Stimulated activated naive CD4-positive, alpha-beta T cell (primary cell): ENCODE data around the gene NCBP1.
"Not testable (repeated sequence)": the region's sequence is repeated elsewhere in the genome, so short reads cannot be mapped to it uniquely, and the experiment has no call there.

Experiments
- DNase-seq, 6 experiments: peaks; one replicate each; lab custom pipeline; 2025; lab: John Stamatoyannopoulos, UW

NCBP1 gene

DNA sequence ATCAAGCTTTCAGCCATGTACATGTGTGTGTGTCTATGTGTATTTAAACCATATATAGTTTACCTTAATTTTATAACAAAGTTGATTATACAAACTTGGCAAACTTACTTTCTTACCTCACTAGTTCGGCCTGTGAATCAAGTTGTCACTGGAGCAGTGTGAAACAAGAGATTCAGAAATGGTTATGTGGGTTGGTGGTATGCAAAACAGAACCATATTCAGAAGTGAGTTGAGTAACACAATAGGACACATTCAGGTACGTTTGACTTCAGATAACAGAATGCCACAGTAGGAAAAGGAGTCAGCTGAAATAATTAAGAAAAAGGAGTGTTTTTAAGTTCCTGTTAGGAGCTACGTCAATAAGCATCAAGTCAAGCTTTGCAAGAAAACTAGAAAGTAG lies 42.0 kb downstream of the NCBP1 start:
- no peak for DNase-seq

- no peak for DNase-seq
These were observed 48.6 kb downstream of the NCBP1 start for GRCh38 chr9:97682242-97682641.

GRCh38 chr9:97688654-97689053 lies 55.0 kb downstream of the NCBP1 start:
- no peak for DNase-seq

DNA sequence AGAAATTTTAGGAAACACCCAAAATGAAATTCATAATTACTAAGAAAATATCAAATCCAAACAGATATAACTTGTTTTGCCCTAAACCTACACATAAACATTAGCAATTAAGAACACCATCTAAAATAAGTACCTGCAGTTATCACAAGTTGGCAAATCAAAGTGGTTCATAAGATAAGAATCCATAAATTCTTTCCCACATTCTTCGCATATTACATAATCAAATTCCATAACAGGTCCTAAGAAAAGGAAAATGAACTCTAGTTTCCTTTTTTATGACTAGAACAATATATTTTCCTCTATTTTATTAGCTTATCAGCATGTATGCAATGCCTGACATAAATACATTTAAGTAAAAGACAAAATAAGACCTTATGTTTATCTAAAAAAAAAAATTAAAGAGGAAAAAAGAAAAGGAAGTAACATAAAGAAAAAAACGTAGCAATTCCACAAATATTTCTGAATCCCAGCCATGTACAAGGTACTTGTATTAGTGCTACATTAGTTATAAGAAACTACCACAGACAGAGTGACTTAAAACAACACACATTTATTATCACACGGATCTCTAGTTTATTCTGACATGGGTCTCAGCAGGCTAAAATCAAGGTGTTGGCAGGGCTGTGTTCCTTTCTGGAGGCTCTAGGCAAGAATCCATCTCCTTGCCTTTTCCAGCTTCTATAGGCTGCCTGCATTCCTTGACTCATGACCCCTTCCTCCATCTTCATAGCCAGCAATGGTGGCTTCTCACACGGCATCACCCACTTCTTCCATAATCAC lies 56.0 kb downstream of the NCBP1 start:
- DNase-seq, result no peak

DNA sequence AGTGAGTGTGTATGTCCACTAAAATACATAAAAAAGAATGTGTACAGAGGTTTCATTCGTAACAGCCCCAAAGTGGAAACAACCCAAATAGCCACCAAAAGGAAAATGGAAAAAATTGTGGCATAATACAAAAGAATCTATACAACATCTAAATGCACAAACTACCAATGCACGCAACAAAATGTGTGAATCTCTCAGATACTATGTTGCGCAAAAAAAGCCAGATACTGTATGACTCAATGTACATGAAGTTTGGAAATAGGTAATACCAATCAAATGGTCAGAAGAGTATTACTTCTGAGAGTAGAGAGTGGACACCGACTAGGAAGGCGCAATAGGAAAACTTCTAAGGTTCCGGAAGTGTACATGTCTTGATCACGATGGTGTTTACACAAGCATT lies 61.1 kb downstream of the NCBP1 start:
- no peak for DNase-seq

DNA sequence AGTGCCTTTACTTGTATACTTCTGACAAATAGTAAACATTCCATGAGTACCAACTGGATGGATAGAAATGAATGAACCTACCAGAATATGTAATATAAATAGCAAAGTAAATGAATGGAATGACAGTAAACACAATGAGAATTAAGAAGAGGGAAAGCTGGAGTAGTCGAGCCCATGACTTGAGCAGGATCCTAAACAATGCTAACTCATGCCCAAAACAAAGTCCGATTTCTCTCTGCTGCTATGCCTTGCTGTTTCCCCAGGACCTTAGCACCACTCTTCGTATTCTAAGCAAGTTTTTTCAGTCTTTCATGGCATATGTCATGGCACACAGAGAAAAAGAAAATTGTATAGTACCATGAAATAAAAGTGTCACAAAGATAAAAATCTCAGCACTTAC lies 61.8 kb downstream of the NCBP1 start:
- no peak for DNase-seq

DNA sequence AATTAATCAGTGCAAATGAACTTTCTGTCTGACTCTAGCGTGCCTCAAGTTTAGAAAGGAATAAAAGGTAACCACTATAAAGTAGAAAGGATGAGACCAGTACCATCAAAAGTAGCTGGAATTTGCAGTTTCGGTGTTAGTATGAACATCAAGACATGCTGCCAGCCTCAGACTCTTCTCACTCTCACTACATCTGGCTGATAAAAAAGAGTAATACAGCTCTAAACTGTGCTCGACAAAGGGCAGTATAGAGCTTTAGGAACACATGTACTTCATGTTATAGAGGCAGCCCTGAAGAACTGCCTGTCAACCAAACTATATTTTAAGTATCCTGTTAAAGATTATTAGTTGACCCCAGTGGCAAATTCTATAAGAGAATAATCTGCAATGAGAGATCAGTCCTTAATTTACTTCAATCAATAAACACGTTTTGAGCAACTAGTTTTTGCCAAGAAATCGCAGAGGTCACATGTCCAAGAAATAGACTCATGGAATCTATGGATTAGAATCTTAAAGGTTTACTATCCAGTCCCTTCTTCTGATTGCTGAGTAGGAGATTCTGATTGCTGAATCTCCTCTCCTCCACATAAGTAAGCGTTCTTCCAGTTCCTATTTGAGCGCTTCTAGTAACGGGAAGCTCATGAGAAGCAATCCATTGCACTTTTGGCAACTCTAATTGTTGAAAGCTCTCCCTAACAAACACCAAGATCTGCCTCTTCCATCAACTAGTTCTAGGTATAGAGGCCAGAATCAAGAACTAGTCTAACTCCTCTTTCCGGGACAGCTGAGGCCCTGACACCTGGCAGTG lies 62.6 kb downstream of the NCBP1 start:
- peak in 1 of 6 experiments; percentile 26 for DNase-seq

DNA sequence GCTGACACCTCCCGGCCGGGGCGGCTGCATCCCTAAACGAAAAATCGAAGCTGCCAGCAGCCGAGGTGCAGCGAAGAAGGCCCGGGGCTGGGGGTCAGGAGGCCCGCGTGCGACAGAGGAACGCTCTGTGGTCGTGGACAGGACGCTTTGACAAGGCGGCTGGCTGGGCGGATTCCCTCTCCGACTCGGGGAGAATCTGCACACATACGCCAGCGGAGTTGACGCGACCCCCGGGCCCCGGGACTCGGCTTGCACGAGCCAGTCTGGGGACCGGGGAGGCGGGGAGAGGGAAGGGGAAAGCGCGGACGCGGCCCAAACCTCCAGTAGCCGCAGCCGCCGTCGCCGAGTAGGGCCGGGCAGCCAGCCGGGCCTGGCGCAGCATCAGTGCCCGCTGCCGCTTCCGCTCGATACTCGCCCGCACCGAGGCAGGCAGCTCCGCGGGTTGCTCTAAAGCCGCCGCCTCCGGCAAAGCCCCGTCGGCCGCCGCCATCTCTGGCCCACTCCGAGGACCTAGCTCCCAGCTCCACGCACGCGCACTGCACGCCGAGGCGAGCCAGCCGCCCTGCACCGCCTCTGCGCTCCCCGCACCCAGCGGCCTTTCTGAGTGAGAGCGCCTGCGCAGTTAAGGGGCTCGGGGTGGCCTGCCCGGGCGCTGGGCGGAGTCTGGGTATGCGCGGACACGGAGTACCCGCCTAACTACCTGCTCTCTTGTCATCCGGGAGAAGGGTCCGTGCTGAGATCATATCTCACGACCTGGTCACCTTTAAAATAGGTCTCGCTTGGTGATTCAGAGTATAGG lies 63.4 kb downstream of the NCBP1 start, which contains the start of gene XPA:
Gene XPA, minus strand, starts transcription at position 538 of the 799 bp plus-strand sequence. Its CDS starts 48 bp downstream, at position 490.
- DNase-seq, result peak; percentile 87 to 96 (median 94)

GRCh38 chr9:97697837-97698236 lies 64.2 kb downstream of the NCBP1 start:
- DNase-seq, result no peak

DNA sequence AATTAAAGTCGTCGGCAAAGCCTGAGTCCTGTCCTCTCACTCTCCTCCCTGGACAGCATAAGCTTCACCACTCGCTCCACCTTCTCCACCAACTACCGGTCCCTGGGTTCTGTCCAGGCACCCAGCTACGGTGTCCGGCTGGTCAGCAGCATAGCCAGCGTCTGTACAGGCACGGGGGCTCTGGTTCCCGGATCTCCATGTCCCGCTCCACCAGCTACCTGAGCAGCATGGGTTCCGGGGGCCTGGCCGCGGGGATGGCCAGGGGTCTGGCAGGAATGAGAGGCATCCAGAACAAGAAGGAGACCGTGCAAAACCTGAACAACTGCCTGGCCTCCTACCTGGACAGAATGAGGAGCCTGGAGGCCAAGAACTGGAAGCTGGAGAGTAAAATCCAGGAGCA lies 65.2 kb downstream of the NCBP1 start:
- no peak for DNase-seq

DNA sequence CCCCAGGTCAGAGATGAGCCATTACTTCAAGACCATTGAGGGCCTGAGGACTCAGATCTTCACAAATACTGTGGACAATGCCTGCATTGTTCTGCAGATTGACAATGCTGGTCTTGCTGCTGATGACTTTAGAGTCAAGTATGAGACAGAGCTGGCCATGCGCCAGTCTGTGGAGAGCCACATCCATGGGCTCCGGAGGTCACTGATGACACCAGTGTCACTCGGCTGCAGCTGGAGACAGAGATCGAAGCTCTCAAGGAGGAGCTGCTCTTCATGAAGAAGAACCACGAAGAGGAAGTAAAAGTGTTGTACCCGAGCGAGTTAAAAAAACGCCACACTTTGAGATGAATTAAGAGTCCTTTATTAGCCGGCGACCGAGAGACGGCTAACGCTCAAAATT lies 65.7 kb downstream of the NCBP1 start:
- DNase-seq, result not testable (repeated sequence)

DNA sequence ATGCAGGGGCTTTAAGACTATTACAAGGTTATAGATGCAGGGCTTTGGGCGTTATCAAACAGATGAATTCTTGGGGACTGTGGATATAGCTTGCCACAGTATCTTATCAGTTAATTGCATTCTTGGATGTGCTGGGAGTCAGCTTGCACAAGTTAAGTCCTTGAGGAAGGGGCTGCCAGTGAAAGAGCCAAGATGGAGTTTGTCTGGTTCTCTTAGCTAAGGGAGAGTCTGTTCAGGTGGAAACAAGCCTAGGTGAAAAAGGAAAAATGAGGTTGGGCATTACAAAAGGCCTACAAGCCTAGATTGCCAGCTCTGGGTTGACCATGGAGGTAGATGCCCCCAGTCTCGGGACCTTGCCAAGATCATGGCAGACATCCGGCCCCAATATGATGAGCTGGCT lies 66.2 kb downstream of the NCBP1 start:
- not testable (repeated sequence) for DNase-seq

DNA sequence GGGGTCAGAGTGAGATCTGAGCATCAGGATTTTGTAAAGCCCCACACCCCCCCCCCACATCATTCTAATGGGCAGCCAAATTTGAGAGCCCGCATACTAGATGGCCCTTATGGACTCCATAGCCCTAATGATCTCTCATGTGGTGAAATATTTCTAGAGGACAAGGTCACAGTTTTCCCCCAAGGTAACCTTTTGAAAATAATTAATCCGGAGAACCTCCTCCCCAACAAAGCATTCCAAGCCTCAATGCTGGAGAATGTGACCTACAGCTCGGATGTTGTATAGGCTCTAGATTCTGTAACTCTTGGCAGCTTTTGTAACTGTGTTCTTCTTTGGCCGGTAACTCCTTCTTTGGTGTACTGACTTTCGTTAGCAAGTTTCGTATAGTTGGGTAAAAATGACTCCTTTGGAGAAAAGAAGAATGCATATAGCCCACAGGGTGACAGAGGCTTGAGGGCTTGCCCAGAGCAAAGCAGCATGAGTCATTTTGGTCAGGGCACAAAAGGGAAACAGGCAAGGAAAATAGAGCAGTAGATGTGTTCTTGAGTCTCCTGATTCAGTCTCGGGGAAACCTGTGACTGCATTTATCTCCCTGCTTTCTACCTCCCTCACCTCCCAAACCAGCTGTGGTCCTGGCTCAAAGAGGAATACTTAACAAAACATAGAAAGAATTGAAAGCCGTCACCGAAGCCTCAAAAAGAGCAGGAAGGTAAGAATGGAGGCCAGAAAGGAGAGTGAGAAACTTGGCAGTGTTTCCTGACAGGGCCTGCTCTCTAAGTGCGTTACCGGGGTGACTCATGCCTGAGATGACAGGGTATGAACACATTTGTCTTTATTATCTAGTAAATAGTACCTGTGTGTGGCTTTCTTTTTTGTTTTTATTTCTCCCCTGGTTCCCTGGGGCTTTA lies 70.1 kb downstream of the NCBP1 start:
- no peak for DNase-seq

GRCh38 chr9:97704345-97704677 lies 70.7 kb downstream of the NCBP1 start:
- no peak for DNase-seq

DNA sequence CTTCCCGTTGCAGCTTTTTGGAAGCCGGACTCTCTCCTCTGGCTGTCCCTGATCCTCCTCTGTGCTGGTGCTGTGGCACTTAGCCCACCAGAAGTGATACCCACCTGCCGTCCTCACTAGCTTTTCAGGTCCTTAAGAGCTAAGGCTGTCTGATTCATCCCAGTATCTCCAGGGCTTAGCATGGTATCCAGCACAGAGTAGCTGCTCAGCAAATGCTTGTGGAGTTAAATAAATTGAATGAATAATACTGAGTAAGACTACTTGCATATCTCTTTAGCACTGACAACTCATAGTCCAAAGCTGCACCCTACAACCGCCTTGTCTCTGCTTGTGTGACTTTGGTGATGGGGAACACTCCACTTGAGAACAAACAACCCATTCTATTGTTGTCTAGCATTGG lies 71.2 kb downstream of the NCBP1 start:
- DNase-seq, result no peak

GRCh38 chr9:97705354-97705950 lies 71.8 kb downstream of the NCBP1 start:
- DNase-seq, result no peak

- no peak for DNase-seq
These were observed 72.6 kb downstream of the NCBP1 start for GRCh38 chr9:97706246-97706645.

GRCh38 chr9:97710356-97711222 lies 77.0 kb downstream of the NCBP1 start:
- DNase-seq, result peak in 5 of 6 experiments; percentile 19 to 63 (median 37)

- no peak for DNase-seq
These were observed 77.6 kb downstream of the NCBP1 start for GRCh38 chr9:97711223-97711626.

DNA sequence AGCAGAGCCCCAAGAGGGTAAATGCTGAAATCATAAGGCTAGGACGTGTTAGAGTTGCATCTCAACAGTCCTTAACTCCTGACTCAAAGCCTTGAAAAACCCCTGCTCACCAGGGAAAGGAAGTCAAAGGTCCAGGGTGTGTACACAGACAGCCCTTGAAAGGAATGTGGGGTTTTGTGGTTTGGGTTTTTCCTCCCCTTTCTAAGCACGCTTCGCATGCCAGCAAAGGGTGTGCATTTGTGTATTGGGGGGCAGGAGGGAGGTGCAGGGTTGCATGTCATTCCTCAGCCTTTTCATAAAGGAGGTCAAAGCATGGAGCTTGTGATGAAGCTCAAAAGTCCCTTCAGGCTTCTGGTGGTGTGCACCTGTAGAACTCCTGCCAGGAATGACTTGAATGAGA lies 80.8 kb downstream of the NCBP1 start:
- peak in 2 of 6 experiments; percentile 1 to 8 for DNase-seq
